Suppressor macrophage treated with lipopolysaccharide for 1 hour (primary cell): ENCODE results near the gene ACAD9.
A peak's percentile ranks its signal among the peaks of the same experiment; 100 is the strongest.
"Not testable (repeated sequence)": the region's sequence is repeated elsewhere in the genome, so short reads cannot be mapped to it uniquely, and the experiment has no call there.

Experiments
- DNase-seq, 3 donors: peaks; one replicate each; pipeline ENCODE4 v3.0.0-alpha.2; 2020 to 2022

ACAD9 gene

GRCh38 chr3:128879125-128879969 is at the start of gene ACAD9:
ACAD9 (plus strand) TSS chr3:128879620; CDS start chr3:128879692, 72 bp downstream.
- DNase-seq: peak; percentile 98 to 99 (median 98)

GRCh38 chr3:128829925-128830625 is 49.3 kb upstream of the ACAD9 start:
- not testable (repeated sequence) for DNase-seq

GRCh38 chr3:128830762-128831161 is 48.7 kb upstream of the ACAD9 start:
- DNase-seq: not testable (repeated sequence)

GRCh38 chr3:128832979-128833378 is 46.4 kb upstream of the ACAD9 start:
- not testable (repeated sequence) for DNase-seq

GRCh38 chr3:128835096-128835495 is 44.3 kb upstream of the ACAD9 start:
- no peak for DNase-seq

- no peak for DNase-seq
Measured at GRCh38 chr3:128841926-128842920, 37.2 kb upstream of the ACAD9 start.

- DNase-seq: no peak
Measured at GRCh38 chr3:128844502-128844901, 34.9 kb upstream of the ACAD9 start.

GRCh38 chr3:128845119-128845777 is 34.2 kb upstream of the ACAD9 start:
- peak; percentile 25 to 41 (median 33) for DNase-seq

GRCh38 chr3:128845778-128846485 is 33.5 kb upstream of the ACAD9 start:
- DNase-seq: peak; percentile 63 to 85 (median 73)

- peak; percentile 62 to 85 (median 68) for DNase-seq
Measured at GRCh38 chr3:128846486-128846891, 32.9 kb upstream of the ACAD9 start.

- no peak for DNase-seq
Measured at GRCh38 chr3:128847666-128848370, 31.6 kb upstream of the ACAD9 start.

GRCh38 chr3:128848936-128849335 is 30.5 kb upstream of the ACAD9 start:
- no peak for DNase-seq

- DNase-seq: no peak
Measured at GRCh38 chr3:128849911-128850455, 29.4 kb upstream of the ACAD9 start.

GRCh38 chr3:128850544-128850943 is 28.9 kb upstream of the ACAD9 start:
- DNase-seq: no peak

- no peak for DNase-seq
Measured at GRCh38 chr3:128851601-128852000, 27.8 kb upstream of the ACAD9 start.

GRCh38 chr3:128853826-128854225 is 25.6 kb upstream of the ACAD9 start:
- no peak for DNase-seq

GRCh38 chr3:128854475-128854874 is 24.9 kb upstream of the ACAD9 start:
- DNase-seq: peak; percentile 67 to 79 (median 76)

GRCh38 chr3:128855569-128855968 is 23.9 kb upstream of the ACAD9 start:
- peak; percentile 64 to 74 (median 73) for DNase-seq

- no peak for DNase-seq
Measured at GRCh38 chr3:128858167-128858566, 21.3 kb upstream of the ACAD9 start.

GRCh38 chr3:128859630-128860029 is 19.8 kb upstream of the ACAD9 start:
- DNase-seq: peak in 1 of 3 donors; percentile 19
